HEK293 (cell line): ENCODE data around the gene CCDC74A.
"Not testable (repeated sequence)": the region's sequence is repeated elsewhere in the genome, so short reads cannot be mapped to it uniquely, and the experiment has no call there.

Source experiments
- CTCF ChIP-seq: fragments of 450-650 bp; formaldehyde crosslinking; IDR thresholded peaks from 2 replicates; pipeline ENCODE4 v1.5.1; 2016; ENCODE audit warnings: missing biosample characterization, missing genetic modification characterization
- ZNF26 ChIP-seq: fragments of 450-650 bp; formaldehyde crosslinking; IDR thresholded peaks from 2 replicates; pipeline ENCODE4 v1.5.1; 2016; ENCODE audit warnings: missing biosample characterization, missing genetic modification characterization
- ZNF777 ChIP-seq: fragments of 450-650 bp; formaldehyde crosslinking; IDR thresholded peaks from 2 replicates; pipeline ENCODE4 v1.5.1; 2017; ENCODE audit warnings: missing biosample characterization, missing genetic modification characterization, borderline replicate concordance

- not testable (repeated sequence) for TF ChIP-seq CTCF, ZNF26, ZNF777 (tag by site-specific recombination)
Observed at GRCh38 chr2:131538856-131539255, 11.2 kb downstream of the CCDC74A start.
